AG09319 (cell line): Measurements from ENCODE around the gene CCDC27.

ENCODE experiments used
- DNase-seq: peaks from one replicate; pipeline ENCODE4 v3.0.0-alpha.2; 2010; ENCODE audit warnings: low read depth; ENCODE audit errors: extremely low read depth
- TF ChIP-seq, protein P1 (sequence below): IDR thresholded peaks from 2 replicates; pipeline ENCODE4 v1.5.1; 2011; ENCODE audit warnings: low read depth, mild to moderate bottlenecking, inconsistent platforms, low read length, moderate library complexity

CCDC27 gene

DNA sequence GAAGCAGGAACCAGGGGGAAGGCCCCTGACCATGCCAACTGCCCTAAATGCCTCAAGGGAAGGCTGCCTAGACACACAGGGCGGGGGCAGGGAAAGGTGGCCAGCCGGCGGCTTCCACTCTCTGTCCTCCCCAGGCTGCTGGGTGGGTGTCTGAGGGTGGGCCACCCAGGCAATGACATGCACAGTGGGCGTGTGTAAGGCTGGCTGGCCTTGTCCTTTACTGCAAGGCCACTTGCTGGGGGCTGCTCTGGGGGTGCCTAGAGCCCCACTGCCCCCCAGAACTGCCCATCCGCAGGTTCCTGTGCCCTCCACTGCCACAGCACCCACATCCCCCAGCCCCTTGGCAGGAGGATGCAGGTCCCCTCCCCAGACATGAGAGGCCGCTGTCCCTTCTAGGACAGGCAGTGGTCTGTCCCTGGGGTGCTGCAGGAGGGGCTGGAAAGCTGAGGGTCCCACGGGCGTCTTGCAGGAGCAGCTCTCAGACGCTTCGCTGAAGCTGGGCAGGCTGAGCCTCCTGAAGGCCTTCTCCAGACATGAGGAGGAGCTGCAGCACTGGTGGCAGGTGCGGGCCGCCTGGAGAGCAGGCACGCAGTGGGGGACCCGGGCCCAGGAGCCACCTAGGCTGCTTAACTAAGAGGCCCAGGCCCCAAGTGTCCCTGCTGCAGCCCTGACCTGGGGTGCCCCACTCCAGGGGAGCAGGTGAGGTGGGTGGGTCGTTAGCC is 10.1 kb downstream of the CCDC27 start:
- TF ChIP-seq, protein P1, sequence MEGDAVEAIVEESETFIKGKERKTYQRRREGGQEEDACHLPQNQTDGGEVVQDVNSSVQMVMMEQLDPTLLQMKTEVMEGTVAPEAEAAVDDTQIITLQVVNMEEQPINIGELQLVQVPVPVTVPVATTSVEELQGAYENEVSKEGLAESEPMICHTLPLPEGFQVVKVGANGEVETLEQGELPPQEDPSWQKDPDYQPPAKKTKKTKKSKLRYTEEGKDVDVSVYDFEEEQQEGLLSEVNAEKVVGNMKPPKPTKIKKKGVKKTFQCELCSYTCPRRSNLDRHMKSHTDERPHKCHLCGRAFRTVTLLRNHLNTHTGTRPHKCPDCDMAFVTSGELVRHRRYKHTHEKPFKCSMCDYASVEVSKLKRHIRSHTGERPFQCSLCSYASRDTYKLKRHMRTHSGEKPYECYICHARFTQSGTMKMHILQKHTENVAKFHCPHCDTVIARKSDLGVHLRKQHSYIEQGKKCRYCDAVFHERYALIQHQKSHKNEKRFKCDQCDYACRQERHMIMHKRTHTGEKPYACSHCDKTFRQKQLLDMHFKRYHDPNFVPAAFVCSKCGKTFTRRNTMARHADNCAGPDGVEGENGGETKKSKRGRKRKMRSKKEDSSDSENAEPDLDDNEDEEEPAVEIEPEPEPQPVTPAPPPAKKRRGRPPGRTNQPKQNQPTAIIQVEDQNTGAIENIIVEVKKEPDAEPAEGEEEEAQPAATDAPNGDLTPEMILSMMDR = no peak
- no peak for DNase-seq

DNA sequence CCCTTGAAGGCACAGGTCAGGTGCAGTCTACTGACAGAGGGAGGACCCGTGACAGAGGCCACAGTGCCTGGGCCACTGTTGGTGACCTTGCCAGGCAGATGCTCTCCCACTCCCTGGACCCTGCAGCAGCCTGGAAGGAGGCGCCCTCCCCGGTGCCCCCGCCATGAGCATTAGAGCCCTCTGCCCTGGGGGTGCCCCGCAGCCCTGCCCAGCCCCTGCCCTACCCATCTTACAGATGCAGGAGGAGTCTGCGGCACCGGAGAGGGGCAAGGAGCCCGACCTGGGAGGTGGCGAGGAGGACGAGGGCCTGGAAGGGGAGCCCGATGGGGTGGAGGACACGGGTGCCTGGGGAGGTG is 10.6 kb downstream of the CCDC27 start:
- TF ChIP-seq, protein P1 = no peak

DNA sequence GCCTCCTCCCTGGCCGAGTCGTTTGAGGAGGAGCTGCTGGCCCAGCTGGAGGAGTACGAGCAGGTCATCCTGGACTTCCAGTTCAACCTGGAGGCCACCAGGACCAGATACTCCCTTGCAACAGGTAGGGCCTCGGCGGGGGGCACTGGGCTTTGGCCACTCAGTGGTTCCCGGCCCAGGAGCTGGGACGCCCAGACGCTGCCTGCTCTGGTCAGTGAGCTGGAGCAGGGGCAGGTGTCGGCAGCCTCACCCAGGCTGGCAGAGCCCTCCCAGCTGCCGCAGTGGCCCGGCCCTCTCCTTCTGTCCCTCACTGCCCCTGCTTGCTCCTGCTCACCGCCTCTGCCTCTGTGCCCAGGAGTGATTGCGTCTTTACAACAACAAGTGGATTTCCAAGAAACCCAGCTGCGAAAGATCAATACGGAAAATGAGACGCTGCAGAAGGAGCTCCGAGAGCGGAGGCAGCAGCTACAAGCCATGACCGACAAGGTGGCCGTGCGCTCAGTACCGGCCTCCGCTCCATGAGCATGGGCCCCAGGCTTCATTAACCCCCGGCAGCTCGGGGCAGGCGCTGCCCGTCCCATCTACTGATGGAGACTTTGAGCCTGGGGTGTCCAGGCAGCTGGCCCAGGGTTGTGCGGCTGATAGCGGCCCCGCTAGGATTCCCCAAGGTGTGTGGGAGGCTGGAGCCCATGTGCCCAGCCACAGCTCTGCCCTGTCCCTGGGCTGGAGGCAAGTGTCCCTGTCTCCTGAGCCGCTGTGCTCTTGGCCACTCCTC is 11.3 kb downstream of the CCDC27 start:
- no peak for DNase-seq
- TF ChIP-seq, protein P1 = no peak

More for the DNA sequence above, 10.6 kb downstream of the CCDC27 start:
- no peak for DNase-seq

DNA sequence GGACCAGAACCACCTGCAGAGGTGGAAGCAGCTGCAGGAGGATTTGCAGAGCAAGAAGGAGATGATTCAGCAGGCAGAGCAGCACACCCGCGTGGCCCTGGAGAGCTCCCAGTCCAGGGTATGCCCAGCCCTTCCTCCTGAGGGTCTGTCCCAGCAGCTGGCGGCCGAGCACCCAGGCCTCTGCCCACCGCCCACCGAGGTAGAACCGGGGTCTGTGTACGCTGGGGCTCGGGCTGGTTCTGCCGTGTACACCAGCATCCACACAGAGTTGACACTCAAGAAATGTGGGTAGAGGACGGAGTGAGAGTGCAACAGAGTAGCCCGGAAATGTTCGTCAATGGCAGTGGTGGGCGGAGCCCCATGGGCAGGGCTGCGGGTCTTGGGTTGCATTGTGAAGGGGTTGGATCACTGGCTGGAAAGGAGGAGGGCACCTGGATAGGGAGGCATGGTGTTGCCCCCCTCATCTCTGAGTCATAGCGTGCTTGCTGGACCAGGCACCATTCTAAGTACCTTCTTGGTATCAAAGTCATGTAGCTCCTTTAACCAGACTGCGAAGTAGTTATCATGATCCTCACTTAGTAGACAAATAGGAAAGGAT is 15.2 kb downstream of the CCDC27 start:
- DNase-seq = no peak
- TF ChIP-seq, protein P1 = no peak

DNA sequence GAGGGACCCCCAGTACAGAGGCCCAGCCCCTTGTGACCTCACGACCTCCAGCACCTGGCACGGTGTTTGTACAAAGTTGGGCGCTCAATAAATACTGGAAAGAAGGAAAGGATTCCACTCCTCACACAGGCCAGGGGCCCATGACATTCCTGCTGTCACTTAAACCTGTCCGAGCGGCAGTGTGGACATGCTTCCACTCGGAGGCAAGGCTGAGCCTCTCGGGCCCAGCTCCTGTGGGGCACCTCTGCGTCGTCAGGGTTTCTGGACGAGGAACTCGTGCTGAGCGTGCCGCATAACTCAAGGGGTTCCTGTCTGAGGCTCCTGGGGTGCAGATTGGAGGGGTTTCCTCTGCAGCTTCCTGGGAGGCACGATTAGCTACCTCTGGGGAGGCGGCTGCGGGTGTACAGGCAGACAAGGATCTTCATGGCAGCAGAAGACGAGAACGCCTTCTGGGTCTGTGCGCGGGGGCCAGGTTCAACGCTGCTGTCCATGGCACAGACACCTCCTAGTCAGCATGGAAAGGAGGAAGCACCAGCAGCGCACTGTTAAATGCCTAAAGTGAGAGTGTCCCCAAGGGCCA is 16.7 kb downstream of the CCDC27 start:
- TF ChIP-seq, protein P1 = no peak
- no peak for DNase-seq

DNA sequence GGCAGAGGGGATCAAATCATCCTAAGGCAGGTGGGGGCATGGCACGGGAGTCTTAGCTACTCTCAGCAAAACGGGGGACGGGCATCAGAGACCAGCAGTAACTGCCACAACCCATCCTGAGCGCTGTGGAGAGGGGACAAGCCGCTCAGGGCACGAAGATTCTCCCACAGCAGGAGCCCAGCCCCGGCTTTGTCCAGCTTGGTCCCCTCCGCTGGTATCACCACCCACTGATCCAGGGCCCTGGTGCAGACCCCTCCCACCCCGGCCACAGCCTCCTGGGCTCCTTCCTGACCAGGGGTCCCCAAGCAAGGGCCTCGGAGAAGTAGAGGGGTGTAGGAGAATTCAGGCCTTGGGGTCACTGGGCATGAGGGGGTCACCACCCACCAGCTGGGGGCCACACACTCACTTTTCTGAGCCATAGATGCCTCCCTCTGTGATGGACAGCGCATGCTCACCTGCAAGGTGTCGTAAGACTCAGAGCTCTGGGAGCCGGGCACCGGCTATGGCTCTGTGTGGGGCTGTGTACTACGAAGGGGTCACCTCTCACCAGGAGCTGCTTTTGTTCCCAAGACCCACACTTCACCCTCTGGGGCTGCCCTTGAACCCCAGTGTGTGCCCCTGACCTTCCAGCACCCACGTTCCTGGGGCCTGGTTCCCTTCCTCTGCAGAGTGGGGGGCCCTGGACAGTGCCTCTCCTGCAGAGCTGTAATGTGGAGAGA is 18.0 kb downstream of the CCDC27 start:
- TF ChIP-seq, protein P1 = no peak
- DNase-seq = no peak
